ENCODE measurements around the gene C2CD5.
"Not testable (repeated sequence)": the region's sequence is repeated elsewhere in the genome, so short reads cannot be mapped to it uniquely, and the experiment has no call there.

The C2CD5 gene, protein sequence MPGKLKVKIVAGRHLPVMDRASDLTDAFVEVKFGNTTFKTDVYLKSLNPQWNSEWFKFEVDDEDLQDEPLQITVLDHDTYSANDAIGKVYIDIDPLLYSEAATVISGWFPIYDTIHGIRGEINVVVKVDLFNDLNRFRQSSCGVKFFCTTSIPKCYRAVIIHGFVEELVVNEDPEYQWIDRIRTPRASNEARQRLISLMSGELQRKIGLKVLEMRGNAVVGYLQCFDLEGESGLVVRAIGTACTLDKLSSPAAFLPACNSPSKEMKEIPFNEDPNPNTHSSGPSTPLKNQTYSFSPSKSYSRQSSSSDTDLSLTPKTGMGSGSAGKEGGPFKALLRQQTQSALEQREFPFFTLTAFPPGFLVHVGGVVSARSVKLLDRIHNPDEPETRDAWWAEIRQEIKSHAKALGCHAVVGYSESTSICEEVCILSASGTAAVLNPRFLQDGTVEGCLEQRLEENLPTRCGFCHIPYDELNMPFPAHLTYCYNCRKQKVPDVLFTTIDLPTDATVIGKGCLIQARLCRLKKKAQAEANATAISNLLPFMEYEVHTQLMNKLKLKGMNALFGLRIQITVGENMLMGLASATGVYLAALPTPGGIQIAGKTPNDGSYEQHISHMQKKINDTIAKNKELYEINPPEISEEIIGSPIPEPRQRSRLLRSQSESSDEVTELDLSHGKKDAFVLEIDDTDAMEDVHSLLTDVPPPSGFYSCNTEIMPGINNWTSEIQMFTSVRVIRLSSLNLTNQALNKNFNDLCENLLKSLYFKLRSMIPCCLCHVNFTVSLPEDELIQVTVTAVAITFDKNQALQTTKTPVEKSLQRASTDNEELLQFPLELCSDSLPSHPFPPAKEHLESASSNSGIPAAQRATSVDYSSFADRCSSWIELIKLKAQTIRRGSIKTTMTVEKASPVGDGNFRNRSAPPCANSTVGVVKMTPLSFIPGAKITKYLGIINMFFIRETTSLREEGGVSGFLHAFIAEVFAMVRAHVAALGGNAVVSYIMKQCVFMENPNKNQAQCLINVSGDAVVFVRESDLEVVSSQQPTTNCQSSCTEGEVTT

DNA sequence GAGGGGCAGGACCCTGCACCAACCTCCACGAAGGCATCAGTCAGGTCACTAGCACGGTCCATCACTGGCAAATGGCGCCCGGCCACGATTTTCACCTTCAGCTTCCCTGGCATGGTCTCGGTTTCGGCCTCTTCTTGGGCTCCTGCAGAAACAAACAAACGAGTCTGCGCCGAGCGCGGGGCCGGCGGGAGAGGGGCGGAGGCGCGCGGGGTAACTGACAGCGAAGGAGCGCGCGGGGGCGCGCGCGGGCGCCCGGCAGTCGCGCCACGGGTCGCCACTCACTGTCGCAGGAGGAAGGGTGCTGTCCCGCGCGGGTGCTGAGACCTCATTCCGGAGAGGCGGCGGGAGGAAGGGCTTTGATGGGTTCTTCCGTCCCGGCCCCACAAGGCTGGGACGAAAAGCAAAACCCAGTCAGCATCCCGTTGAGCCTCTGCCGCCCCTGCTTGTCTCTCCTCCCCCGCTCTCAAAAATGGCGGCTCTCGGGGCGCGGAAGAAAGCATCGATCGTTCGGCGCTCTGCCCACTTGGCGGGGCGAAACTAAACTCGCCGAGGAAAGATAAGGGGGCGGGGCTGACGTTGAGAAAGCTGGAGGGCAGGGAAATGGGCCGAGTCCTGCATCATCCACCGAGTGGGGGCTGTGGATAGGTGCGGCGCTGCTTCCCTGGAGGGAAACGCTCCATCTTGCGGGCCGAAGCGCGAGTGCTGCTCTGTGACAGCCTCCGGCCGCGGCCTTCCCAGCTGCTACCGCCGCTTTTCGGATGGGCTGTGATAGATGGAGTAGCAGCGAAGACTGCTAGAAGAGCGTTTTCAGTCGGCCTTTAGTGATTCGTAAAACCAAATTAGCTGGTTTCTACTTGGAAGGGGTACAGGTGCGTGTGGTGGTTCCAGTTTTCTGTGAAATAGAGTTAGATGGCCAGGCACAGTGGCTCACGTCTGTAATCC is at the start of gene C2CD5:
C2CD5 (minus strand) TSS at position 505 of the 942 bp plus-strand sequence; CDS start at position 113, 392 bp downstream.
- peak; percentile 94 for DNase-seq

DNA sequence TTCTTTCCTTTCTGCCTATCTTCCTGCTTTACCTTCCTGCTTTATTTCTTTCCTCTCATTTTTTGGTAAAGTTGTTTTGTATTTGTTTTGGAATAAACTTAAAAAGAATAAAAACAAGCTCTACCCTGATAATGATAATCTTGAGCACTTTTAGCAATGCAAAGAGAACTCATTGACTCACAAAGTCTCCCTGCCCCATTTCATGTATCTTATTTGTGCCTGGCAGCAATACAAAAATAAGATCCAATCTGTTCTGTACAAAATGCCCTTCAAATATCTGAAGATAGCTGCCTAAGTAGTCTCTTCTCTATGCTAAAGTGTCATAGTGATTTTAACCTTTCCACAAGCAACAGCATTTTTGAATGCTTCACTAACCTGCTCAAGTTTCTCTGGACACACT is 49.5 kb upstream of the C2CD5 start:
- no peak for DNase-seq

DNA sequence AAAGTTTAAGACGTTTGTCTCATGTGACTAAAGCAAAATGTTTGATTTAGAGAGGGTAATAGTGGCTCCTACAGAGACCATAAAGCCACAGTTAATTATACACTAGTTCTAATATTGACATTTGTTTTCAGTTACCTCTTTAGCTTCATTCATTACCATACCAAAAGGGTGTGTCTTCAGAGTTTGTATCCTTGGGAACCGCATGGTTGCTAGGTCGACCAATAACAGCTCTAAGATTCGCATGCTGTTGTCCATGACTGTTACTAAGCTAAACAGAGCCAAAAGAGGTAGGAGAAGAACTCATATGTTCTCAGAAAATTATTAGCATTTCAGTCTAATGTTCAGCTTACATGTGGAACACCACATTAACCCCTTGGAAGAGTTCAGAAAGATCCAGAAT is 44.5 kb upstream of the C2CD5 start:
- DNase-seq, result no peak

DNA sequence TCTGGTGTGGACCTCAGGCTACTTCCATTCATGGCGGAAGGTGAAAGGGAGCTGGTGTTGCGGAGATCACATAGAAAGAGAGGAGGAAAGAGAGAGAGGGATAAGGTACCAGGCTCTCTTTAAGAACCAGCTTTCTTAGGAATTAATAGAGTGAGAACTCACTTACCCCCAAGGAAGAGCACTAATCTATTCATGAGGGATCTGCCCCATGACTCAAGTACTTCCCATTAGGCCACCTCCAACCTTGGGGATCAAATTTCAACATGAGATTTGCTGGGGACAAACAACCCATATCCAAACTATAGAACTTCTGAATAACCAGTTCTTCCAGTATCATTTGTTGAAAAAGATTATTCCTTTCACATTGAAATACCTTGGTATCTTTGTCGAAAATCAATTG is 34.0 kb upstream of the C2CD5 start:
- DNase-seq, result no peak

DNA sequence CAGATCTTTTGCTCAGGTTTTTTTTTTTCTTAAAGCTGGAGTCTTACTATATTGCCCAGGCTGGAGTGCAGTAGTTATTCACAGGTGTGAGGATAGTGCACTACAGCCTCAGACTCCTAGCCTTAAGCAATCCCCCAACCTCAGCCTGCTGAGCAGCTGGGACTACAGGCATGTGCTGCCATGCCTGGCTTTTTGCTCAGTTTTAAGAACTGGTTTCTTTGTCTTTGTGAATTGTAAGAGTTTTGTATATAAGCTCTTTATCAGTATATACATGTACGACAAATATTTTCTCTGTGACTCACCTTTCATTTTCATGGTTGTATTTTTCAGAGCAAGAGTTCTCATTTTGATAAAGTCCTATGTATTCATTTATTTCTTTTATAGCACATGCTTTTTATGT is 33.3 kb upstream of the C2CD5 start:
- DNase-seq, result no peak

DNA sequence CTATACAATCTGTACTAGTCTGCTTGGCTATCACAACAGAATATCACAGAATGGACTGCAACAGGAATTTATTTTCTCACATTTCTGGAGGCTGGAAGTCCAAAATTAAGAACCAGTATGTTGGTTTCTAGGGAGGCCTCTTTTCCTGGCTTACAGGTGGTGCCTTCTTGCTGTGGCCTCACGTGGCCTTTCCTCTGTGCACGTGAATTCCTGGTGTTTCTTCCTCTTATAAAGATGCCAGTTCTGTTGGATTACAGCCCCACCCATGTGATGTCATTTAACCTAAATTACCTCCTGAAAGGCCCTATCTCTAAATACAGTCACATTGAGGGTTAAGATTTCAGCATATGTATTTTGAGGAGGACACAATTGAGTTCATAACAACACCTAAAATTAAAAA is 32.1 kb upstream of the C2CD5 start:
- no peak for DNase-seq

DNA sequence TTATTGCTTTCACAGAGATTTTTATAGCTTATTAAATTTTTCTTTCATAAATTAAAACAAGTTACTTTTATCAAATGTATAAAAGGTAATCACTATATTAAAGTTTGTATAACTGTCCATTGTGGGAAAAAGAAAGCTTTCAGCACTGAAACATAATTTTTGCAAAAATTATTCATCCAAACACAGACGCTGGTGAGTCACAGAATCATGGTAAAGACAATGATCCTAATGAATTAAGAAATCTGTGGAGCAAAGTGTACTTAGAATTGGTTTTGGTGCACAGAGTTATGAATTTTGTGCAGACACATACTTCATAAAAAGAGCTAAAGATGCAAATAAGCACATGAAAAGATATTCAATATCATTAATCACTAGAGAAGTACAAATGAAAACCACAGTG is 31.7 kb upstream of the C2CD5 start:
- DNase-seq, result no peak

DNA sequence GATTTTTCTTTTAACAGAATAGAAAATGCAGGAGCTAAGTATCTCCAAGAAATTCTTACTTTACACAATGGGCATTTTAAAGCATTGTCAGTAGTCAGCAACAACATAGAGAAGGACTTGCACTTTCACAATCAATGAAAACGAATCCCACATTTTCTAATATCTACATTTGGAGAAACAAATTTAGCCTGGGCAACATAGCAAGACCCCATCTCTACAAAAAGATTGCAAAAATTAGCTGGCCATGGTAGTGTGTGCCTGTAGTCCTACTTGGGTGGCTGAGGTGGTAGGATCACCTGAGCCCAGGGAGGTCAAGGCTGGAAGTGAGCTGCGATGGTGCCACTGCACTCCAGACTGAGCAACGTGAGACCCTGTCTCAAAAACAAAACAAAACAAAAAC is 30.6 kb upstream of the C2CD5 start:
- no peak for DNase-seq

DNA sequence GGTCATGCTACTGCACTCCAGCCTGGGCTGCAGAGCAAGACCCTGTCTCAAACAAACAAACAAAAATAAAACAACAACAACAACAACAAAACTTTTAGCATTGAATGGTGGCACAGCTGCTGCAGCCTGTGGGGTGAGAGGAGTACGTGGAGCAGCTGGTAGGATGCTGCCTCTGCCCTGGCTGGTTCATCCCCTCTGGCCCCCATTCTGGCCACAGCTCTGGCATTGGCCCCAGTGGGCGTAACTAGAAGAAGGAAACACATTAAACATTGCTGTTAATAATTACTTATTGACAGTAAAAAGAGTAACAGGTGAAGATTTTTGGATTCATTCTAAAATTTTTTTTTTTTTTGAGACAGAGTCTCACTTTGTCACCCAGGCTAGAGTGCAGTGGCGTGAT is 28.8 kb upstream of the C2CD5 start:
- DNase-seq, result no peak

DNA sequence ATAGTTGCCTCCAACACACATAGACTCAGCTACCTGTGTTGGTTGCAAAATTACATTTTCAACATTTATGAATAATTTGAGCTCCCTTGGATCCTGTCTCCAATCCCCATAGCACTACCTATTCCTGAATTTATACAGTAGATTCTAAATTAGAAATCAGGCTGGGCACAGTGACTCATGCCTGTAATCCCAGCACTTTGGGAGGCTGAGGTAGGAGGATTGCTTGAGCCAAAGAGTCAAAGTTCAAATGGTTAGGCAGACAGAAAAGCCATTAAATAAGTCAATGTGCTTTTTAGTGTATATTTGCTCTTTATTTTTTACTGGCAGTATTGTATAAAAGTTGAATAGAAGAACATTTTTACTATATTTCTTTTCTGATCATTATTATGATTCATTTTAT is 24.9 kb upstream of the C2CD5 start:
- DNase-seq, result no peak

DNA sequence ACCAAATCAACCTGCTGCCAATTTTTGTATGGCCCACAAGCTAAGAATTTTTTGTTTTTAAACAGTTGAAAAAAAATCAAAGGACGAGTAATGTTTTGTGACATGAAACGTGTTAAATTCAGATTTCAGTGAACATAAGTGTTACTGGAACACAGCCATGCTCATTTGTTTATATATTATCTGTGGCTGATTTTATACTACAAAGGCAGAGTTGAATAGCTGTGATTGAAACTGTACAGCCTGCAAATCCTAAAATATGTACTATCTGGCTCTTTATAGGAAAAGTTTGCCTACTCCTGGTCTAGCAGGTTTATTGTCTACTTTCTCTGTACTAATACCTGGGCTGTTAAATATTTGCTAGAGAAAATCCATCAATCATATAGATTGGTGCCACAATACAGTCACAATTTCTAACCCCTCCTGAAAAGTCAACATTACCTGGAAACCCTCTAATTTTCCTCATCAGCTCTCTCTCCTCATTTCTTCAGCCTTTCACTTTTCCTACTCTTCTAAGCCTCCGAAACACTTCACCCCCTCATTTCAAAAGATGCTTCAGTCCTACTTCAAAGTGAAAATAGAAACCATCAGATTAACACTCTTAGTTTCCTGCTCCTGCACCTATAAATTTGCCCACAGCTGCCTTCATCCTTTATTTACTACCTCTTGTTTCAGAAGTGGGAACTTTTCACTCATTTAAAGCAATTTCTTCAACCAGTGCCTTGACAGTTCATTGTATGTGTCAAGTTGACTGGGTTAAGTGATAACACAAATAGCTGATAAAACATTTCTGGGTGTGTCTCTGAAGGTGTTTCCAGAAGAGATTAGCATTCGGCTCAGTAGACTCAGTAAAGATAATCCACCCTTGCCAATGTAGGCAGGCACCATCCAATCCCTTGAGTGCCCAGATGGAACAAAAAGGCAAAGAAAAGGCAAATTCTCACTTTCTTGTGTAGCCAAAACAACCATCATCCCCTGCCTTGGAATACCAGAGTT is 18.0 kb upstream of the C2CD5 start:
- DNase-seq, result no peak

DNA sequence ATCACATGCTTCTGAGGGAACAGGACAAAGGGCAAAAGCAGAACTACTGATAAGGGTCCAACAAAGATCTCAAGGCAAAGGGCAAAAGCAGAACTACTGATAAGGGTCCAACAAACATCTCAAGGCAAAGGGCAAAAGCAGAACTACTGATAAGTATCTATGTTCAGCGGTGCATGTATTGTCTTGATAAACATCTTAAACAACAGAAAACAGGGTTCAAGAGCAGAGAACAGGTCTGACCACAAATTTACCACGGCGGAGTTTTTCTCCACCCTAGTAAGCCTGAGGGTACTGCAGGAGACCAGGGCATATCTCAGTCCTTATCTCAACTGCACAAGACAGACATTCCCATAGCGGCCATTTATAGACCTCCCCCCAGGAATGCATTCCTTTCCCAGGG is 10.4 kb upstream of the C2CD5 start:
- DNase-seq, result not testable (repeated sequence)

DNA sequence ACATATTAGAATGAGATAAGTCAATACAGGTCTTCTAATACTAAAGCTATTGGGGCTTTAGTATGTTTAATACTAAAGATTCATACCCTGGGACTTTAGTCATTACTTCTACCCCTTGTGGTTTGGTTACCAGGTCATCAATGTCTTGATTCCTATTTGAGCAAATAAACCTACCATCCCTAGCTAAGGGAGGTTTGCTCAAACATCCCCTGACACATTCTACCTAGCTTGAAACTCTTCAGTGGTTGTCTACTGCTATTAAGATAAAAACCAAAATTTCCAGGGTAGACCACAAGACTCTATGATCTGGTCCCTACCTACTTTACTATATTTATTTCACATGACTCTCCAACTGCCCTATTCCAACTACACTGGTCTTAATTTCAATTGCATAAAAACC is 7.3 kb upstream of the C2CD5 start:
- DNase-seq, result no peak

DNA sequence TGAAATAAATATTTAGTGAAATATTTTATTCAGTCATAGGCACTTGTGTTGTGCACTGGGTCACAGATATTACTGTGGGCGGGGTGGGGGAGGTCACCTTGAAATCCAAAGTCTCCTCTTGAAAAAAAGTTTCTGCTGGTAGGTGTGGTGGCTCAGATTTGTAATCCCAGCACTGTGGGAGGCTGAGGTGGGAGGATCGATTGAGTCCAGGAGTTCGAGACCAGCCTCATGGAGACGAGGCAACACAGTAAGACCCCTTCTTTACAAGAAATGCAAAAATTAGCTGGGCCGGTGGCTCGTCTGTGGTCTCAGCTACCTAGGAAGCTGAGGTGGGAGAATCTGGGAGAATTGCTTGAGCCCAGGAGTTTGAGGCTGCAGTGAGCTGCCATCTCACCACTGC is 913 bp upstream of the C2CD5 start:
- no peak for DNase-seq

DNA sequence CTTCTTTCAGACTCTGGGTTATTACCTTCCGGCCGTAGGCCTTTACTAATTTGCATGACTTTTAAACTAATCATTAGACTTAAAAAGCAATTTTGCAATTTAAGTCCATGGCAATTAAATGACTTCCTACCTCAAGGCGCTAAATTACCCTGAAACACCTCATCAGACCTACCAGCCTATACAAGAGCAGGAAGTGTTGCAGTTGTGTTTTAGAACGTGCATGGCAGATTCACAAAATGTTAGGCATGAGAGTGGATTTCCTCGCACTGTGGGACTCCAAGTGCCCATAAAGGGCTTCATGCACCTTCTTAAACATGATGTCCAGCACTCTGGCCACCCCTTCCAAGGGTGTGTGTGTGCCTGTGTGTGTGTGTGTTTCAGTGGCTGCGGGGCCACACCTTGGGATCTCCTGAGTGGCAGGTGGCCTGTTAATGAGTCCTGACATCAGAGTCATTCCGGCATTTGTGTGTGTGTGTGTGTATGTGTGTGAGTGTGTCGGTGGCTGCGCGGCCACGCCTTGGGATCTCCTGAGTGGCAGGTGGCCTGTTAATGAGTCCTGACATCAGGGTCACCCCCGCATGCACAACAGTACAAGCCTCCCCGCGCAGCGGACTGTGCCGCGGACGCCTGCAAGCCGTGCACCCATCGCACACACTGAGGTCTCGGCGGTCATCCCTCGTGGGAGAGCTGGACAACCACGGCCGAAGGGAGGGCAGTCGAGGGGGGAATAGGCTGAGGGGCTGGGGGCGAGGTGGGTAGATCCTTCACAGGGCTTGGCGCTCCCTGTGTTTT is 900 bp downstream of the C2CD5 start:
- DNase-seq, result peak; percentile 19

DNA sequence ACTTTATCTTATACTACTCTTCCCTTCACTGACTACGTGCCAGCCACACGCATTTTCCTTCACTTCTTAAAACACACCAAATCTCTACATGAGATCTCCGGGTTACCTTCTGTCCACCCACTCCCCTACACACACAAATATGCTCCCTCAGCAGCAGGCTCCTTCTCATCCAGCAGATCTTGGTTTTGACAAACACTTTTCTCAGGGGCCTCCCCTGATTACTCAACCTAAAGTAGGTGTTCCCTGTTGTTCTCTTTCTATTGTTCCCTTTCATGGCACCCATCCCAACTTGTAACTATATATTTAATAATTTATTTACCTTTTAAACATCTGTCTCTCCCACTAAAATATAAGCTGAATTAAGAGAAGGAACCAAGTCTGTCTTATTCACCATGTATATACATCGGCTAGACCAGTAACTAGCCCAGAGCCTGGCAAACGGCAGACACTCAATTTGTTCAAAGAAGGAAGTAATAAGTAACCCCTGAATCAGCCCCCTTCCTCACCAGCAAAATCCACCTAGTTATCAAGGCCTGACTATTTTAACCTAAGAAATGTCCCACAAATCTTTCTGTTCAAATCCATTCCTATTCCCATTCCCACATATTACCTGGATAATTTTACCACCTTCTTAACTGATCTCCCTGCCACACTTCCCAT is 2.7 kb downstream of the C2CD5 start:
- DNase-seq, result no peak

DNA sequence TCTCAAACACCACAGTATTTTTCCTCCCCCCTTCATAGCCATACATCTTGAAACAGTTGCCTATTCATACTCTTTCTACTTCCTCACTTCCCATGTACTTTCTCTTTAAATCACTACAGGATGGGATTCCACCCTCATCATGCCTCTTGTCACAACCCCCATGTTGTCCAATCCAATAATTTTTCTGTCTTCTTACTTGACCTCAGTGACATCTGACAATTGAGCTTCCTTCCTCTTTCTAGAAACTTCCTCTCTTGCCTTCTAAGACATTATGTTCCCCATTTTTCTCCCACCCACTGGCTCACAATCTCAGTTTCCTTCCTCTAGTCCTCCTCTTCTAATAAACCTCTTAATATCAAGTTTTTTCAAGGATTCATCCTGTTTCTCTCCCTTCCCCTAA is 5.3 kb downstream of the C2CD5 start:
- peak; percentile 13 for DNase-seq

DNA sequence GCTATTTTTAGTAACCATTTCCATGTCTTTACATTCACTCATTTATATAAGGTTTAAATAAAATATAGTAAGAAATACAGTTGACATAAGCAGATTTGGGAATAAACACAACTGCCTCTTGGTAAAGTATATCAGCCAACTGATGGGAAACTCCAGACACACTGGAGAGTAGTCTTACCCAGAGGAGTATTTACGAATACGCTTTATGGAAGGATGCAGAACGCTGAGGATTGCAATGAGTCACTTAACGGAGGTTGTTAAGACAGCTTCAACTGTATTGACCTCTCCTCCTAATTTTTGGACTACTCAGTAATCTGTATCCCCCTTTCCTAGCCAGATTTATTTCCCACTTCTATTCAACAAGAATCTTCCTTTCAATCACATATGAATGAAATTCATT is 6.0 kb downstream of the C2CD5 start:
- no peak for DNase-seq

DNA sequence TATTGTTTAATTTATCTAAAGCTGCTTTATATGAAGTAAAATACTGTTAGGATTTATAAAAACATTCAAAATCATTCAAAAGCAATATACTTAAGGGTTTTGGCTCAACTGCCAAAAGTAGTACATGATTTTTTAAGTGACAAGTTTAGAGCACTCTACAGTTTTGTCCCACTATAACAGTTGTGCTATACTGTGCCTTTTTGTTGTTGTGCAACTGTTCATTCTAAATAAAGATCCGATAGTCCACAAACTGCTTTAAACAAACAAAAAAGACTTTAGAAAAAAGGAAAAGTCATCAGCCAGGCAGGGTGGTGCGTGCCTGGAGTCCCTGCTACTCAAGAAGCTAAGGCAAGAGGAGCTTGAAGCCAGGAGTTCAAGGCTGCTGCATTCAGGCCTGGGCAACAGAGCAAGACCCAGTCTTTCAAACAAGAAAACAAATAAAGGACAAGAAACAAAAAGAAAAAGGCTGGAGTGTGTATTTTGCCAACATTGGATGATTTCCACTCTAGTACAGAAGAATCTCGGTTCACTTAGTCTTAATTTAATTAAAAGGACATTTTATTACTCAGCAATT is 7.3 kb downstream of the C2CD5 start:
- DNase-seq, result no peak
